Prostate gland (tissue), 2 donors: ENCODE data around the gene CAMK2D. TPM values are rescaled to one million over a fixed set of nuclear protein-coding genes. Genes with fewer than 3 reads are reported as not detected.

Experiments used
- DNase-seq: peaks from one replicate; pipeline ENCODE4 v3.0.0-alpha.2; 2019; ENCODE audit warnings: low spot score
- H3K27ac ChIP-seq, 2 donors: fragments of 200-600 bp; sonication (generic); 2 replicates each; pipeline ENCODE4 v1.5.1; 2017 to 2019
- H3K27me3 ChIP-seq: fragments of 200-600 bp; sonication (generic); replicated peaks from 2 replicates; pipeline ENCODE4 v1.5.1; 2019; ENCODE audit not compliant: insufficient read depth
- H3K36me3 ChIP-seq, 2 donors: fragments of 200-600 bp; sonication (generic); 1 replicate in 1 of 2; 2 replicates in 1 of 2; pipeline versions ENCODE4 v1.5.1 to v1.8.1; 2017 to 2019
- H3K4me1 ChIP-seq: fragments of 200-600 bp; sonication (generic); replicated peaks from 2 replicates; pipeline ENCODE4 v1.5.1; 2019
- H3K4me3 ChIP-seq, 2 donors: fragments of 200-600 bp; sonication (generic); 2 replicates each; pipeline ENCODE4 v1.5.1; 2017 to 2019
- H3K9me3 ChIP-seq: fragments of 200-600 bp; sonication (generic); 2 replicates; pipeline ENCODE4 v1.5.1; 2017
- CTCF ChIP-seq, 4 experiments: fragments of 200-600 bp in 2 of 4; fragments of 450-650 bp in 2 of 4; sonication (generic) in 2 of 4; IDR thresholded peaks; 1 replicate in 3 of 4; 2 replicates in 1 of 4; pipeline ENCODE4 v1.5.1; 2016 to 2019; ENCODE audit warnings: antibody characterized with exemption in 4 of 4, mild to moderate bottlenecking in 2 of 4, moderate library complexity in 2 of 4
- POLR2A ChIP-seq: fragments of 450-650 bp; IDR thresholded peaks from one replicate; pipeline ENCODE4 v1.6.1; 2016; ENCODE audit warnings: antibody characterized with exemption, mild to moderate bottlenecking
- POLR2AphosphoS5 ChIP-seq: sonication (generic); formaldehyde crosslinking; IDR thresholded peaks from one replicate; pipeline ENCODE4 v1.6.1; 2017; ENCODE audit warnings: antibody characterized with exemption
- WGBS: methylation state at CpG from one replicate; pipeline ENCODE4 v1.1.5; 2018; 5-methylcytosine and 5-hydroxymethylcytosine counted together
- intact Hi-C: fragments of 100-400 bp; cut with DNase I; formaldehyde crosslinking; loops from one replicate; pipeline ENCODE4 v1.14.2; 2022
- total RNA-seq, 2 donors: library from RNA; depleted of rRNA; stranded (reverse); fragments of >200 nt; gene quantifications; one replicate each; pipeline ENCODE4 v1.1.0, GENCODE V29; 2016

CAMK2D gene
- total RNA-seq, 2 donors from 2014 or later, result 48.7 to 88.8 TPM

DNA sequence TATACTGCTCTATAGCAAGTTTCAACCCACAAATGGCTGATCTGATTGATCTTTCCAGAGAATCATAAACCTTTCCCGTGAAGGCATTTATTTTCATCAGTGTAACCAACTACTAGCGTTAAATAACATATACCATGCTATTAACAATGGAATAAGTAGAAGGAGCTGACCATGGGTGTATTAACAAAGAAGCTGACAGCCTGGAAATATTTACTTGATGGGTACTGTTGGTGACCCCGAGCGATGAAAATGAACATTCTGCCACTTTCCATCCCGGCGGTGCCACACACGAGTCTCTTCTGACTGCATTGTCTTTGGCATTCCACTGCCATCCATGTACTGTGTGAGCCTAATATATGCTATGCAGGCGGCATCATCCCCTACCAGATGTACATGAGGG lies 304.4 kb downstream of the CAMK2D start:
- intact Hi-C loops, result no loop called here
- no peak overlapping the region for H3K27ac ChIP-seq
- DNase-seq, result no peak
- 94% methylated on average over 8 of the region's 8 CpGs for WGBS
- no peaks in the 10 kb centered on the region for H3K27me3 ChIP-seq
- no peaks in the 10 kb centered on the region for H3K4me1 ChIP-seq
- no peaks in the 10 kb centered on the region for H3K9me3 ChIP-seq
- no peak overlapping the region for H3K4me3 ChIP-seq
- TF ChIP-seq POLR2AphosphoS5, result no peak
- no peaks in the 10 kb centered on the region for H3K36me3 ChIP-seq

- no peaks in the 10 kb centered on the region for H3K4me1 ChIP-seq
- intact Hi-C loops, result no loop called here
- H3K36me3 ChIP-seq, result no peaks in the 10 kb centered on the region
- TF ChIP-seq CTCF (IDR thresholded peaks at IDR 0.05) (no peak), POLR2AphosphoS5 (no peak), POLR2A (no peak)
- no peaks in the 10 kb centered on the region for H3K9me3 ChIP-seq
- H3K27me3 ChIP-seq, result no peaks in the 10 kb centered on the region
- no peak overlapping the region for H3K27ac ChIP-seq
- DNase-seq, result no peak
- no peak overlapping the region for H3K4me3 ChIP-seq
- WGBS, result 87% methylated on average over 2 of the region's 2 CpGs
Observed at GRCh38 chr4:113455061-113455460, 306.5 kb downstream of the CAMK2D start.

- TF ChIP-seq POLR2A, result no peak
- no peak for TF ChIP-seq POLR2AphosphoS5
- TF ChIP-seq CTCF (IDR thresholded peaks at IDR 0.05), result no peak
- DNase-seq, result no peak
- Histone ChIP-seq H3K4me1 (no peaks in the 10 kb centered on the region), H3K27me3 (no peaks in the 10 kb centered on the region), H3K4me3 (no peak overlapping the region), H3K27ac (no peak overlapping the region), H3K36me3 (no peaks in the 10 kb centered on the region), H3K9me3 (no peaks in the 10 kb centered on the region)
- WGBS, result 28% methylated on average over 4 of the region's 4 CpGs
- intact Hi-C loops, result no loop called here
Observed at GRCh38 chr4:113452868-113453620, 308.5 kb downstream of the CAMK2D start.

DNA sequence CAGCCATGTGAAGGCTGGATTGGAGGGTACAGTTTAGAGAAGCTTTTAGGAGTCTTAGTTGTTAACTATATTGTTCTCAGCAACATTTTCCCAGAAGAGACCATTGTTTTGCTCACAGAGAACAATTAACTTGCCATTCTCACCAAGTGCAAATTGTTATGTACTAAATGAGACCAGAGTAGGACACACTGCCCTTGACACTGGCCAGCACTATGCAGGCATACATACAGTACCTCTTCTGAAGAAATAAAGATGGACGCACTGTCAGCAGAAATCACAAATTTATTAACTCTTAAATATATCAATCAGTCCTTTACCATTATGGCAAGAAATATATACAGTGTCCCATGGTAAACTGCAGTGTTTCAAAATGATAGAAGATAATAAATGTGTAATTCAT lies 309.4 kb downstream of the CAMK2D start:
- no peak for TF ChIP-seq CTCF (IDR thresholded peaks at IDR 0.05)
- no peak for TF ChIP-seq POLR2AphosphoS5
- no peak for TF ChIP-seq POLR2A
- H3K4me1 ChIP-seq, result no peaks in the 10 kb centered on the region
- H3K4me3 ChIP-seq, result no peak overlapping the region
- H3K9me3 ChIP-seq, result no peaks in the 10 kb centered on the region
- 96% methylated on average over 1 of the region's 1 CpG for WGBS
- H3K27ac ChIP-seq, result no peak overlapping the region
- H3K27me3 ChIP-seq, result no peaks in the 10 kb centered on the region
- no peaks in the 10 kb centered on the region for H3K36me3 ChIP-seq
- DNase-seq, result no peak
- intact Hi-C loops, result no loop called here

DNA sequence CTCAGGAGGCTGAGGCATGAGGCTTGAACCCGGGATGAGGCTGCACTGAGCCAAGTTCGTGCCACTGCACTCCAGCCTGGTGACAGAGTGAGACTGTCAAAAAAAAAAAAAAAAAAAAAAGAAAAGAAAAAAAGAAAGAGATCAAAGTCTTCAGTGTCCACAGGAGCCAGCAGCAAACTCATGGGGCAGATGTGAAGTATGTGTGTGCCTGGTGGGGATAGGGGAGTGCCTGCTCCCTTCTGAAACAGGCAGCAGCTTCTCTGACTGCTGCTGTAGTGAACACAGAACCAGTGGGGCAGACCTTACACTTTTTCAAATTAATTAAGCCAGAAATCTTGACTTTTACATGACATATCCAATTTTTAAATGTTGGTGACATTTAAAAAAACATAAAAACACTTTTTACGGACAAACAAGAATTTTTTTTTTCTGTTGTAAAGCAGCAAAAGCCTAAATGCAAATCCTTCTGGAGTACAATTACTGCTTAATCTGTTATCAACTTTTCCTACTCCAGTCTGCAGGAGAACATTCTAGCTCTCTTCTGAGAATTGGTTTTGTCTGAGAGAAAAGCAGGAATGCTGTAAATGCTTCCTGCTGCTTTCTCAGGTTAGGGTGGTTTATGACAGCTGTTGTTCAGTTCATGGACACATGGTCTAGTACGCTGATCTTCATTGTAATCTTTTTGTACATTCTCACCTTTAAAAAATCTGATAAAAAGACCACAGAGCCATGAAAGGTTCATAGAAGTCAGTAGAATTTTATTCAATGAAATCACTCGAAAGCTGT lies 311.1 kb downstream of the CAMK2D start:
- no peaks in the 10 kb centered on the region for H3K27me3 ChIP-seq
- DNase-seq, result no peak
- H3K27ac ChIP-seq, result no peak overlapping the region
- intact Hi-C loops, result no loop called here
- TF ChIP-seq CTCF (IDR thresholded peaks at IDR 0.05) (no peak), POLR2A (no peak), POLR2AphosphoS5 (no peak)
- H3K36me3 ChIP-seq, result no peaks in the 10 kb centered on the region
- H3K9me3 ChIP-seq, result no peaks in the 10 kb centered on the region
- no peak overlapping the region for H3K4me3 ChIP-seq
- no peaks in the 10 kb centered on the region for H3K4me1 ChIP-seq
- 93% methylated on average over 5 of the region's 5 CpGs for WGBS
